EH (cell line): Measurements from ENCODE around the gene DHCR7.

ENCODE experiments used
- DNase-seq: peaks from one replicate; pipeline ENCODE4 v3.0.0-alpha.2; 2015; ENCODE audit warnings: low read depth

The DHCR7 gene, protein sequence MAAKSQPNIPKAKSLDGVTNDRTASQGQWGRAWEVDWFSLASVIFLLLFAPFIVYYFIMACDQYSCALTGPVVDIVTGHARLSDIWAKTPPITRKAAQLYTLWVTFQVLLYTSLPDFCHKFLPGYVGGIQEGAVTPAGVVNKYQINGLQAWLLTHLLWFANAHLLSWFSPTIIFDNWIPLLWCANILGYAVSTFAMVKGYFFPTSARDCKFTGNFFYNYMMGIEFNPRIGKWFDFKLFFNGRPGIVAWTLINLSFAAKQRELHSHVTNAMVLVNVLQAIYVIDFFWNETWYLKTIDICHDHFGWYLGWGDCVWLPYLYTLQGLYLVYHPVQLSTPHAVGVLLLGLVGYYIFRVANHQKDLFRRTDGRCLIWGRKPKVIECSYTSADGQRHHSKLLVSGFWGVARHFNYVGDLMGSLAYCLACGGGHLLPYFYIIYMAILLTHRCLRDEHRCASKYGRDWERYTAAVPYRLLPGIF

DNA sequence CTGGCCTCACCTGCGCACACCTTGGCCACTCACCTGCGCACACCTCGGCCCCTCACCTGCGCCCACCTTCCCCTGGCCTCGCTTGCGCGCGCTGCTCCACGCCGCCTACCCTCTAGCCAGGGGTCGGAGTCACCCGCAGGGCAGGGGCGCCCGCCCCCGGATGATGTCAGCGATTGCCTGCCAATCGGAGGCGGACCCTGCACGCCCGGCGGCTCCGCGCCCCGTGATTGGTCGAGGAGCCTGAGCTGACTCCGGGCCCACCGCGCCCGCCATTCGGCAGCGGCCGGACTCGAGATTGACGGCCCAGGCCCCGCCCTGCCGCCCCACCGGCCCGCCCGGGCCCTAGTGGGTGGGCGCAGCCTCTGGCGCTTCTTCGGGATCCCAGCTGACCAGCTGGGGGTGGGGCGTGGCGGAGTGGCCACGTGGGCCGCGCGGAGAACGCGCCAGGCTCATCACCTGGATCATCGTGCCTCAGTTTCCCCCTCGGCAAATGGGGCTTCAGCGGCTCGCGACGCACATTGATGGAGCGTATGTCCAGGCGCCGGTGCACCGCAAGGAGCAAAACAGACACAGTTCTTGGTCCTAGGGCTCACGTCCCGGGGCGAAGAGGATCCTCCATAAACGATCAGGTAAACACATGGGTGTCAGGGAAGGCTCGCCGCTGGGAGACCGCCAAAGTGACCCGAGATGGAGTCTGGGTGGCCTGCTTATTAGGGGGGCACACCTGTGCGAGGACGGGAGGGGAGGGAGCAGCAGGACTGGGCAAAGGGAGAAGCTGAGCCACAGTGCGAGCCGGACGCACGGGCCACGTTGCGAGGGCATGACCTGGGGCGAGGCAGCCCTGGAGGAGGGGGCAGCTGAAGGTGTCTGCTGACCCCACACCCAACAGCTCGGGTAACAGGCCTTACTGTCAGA, at the start of gene DHCR7:
Gene DHCR7, minus strand, starts transcription at position 137 of the 915 bp plus-strand sequence. CDS start 3,441 bp downstream, outside the sequence.
- DNase-seq: peak; percentile 94

- DNase-seq: no peak
Observed at GRCh38 chr11:71496421-71496820, 48.2 kb upstream of the DHCR7 start.

DNA sequence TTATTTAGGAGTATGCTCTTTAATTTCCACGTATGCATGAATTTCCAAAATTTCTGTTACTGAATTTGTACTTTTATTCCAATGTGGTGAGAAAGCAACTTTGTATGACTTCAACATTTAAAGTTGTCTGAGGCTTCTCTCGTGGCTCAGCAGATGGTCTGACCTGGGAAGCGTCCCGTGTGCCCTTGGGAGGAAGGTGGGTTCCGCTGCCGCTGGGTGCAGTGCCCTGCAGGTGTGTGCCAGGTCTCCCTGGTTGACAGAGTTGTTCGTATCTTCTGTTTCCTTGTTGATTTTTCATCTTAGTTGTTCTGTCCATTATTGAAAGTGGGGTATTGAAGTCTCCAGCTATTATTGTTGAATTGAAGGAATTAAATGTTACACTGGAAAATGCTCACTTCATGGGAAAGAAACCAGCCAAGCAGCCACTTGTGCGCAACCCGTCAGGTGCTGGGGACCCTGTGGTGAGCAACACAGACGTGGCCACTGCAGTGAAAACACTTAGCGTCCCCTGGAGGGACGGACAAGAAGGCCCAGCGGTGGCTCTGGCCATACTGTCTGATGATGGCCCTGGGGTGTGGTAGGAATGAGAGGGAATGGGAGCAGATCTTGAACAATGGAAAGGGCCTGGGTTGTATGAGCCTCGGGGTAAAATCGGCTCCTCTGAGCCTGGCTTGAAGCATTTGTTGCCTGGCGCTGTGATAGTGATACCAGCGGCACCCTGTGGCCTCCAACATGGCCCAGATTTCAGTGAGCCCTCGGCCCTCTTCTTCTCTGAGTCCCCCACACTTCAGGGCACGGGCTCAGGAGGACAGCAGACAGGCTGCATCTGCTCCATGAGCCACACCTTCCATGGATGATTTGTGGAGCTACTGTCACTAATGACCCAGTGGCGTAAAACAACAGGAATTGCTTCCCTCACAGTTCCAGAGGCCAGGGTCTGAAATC, 47.4 kb upstream of the DHCR7 start:
- DNase-seq: no peak

DNA sequence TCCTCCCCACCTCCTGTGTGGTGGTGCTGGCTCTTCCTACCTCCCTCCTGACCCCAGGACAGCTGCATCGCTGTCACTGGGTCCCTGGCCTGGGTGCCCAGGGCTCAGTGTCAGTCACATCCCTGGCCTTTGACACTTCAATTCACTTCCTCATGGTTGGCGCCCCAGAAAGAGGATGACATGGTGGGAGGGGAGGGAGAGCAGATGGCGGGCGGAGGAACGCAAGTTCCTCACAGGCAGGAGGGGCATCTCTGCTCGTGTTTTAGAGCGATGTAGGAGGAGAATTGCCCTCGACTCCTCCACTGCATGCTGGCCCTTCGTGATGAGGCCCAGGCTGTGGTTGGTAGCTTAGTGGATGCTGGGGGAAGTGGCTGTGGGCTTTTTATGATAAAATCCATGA, 43.7 kb upstream of the DHCR7 start:
- DNase-seq: no peak

GRCh38 chr11:71491531-71491930, 43.3 kb upstream of the DHCR7 start:
- no peak for DNase-seq

DNA sequence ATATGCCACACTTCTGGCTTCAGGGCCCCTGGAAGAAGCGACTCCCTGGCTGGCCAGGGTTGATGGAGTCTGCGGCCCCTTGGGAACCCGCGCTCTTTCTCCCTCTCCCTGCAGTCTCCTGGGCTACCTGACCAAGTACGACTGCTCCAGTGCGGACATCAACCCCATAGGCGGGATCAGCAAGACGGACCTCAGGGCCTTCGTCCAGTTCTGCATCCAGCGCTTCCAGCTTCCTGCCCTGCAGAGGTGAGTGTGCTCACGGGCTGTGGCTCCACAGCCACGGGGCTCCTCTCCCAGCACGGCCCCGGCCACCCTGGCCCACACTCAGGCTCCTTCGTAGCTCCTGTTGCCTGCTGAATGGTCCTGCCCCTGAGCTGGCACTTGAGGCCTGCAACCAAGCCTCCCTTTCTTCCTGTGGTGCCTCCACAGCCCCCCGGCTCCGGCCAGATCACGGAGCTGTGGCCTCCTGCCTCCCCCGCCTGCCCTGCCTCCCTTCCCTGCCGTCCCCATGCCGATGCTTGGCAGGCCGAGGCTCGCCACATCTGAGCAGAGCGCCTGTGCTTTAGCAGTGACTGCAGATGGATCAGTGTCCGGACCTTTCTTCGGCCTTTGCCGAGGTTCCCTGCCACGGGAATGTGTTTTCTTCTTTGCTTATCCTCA, 42.7 kb upstream of the DHCR7 start:
- no peak for DNase-seq

DNA sequence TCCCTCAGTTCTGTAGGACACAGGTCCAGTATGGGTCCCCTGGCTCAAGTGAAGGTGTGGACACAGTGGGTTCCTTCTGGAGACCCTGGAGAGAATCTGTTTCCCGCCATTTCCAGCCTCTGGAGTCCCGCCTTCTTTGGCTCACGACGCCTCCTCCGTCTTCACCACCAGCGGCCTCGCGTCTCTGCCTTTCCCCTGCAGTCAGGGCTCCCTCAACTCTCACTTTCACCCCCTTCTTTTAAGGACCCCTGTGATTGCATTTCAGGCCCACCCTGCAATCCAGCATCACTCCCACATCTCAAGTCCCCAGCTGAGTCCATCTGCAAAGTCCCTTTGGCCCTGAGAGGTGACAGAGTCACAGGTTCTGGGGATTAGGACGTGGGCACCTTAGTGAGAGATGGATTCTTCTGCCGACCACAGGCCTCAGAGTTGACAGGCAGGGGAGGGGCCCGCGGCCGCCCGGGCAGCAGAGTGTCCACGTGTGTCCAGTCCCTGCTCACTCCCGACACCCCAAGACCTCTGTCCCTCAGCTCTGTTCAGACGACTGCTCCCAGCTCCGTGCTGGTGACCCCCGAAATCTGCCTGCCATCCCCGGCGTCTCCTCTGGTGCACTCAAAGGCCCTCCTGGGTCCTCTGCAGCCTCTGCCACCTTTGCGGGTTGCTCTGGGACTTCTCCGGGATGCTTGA, 42.0 kb upstream of the DHCR7 start:
- DNase-seq: no peak

DNA sequence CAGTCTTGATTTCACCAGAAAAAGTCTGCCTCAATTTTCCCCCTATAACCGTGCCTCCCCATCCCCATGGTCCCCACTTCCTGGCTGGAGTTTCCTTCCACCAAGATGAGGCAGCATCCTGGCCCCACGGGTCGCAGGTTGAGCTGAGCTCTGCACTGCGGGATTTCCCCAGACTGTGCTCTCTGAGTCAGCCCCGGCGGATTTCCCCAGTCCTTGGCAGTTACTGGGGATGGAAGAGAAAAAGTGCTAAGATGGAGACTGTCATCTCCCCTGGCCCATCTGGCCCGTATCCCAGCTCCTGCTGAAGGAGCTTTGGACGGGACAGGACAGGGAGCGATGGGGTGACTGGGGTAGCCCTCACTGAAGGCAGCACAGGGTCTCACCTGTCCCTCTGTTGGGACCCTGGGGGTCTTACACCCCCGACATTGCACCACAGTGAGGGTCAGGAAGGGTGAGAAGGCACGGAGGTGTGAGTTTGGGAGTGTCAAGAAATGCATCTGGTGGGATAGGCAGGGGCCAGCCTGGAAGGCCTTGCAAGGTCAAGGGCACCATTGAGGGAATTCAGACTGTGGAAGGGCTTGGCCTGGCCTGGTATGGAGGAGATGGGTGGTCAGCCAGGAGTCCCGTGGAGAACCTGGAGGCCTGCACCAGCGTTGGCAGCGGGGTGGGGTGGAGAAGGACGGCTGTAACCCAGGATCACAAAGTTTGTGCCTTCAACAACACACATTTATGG, 41.3 kb upstream of the DHCR7 start:
- peak; percentile 20 for DNase-seq

- no peak for DNase-seq
Observed at GRCh38 chr11:71488681-71489270, 40.6 kb upstream of the DHCR7 start.

GRCh38 chr11:71486320-71486719, 38.1 kb upstream of the DHCR7 start:
- no peak for DNase-seq

DNA sequence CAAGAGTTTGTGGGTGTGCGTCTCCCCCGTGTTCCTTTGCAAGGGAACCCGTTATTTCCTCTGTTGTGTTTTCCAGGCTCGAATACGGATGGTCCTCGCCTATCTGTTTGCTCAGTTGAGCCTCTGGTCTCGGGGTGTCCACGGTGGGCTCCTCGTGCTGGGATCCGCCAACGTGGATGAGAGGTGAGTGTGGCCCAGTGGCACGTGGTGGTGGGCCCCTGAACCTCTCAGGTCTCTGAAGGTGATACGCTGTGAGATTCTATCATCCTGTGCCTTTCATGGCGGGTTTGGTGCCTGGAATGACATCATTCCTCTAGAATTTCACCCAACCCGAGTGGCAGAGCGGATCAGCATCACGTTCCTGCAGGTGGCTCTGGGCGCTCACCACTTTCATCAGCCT, 37.3 kb upstream of the DHCR7 start:
- no peak for DNase-seq

GRCh38 chr11:71485063-71485399, 36.8 kb upstream of the DHCR7 start:
- no peak for DNase-seq

GRCh38 chr11:71484248-71485062, 36.3 kb upstream of the DHCR7 start:
- DNase-seq: no peak

GRCh38 chr11:71483692-71484091, 35.5 kb upstream of the DHCR7 start:
- no peak for DNase-seq

GRCh38 chr11:71482746-71483364, 34.7 kb upstream of the DHCR7 start:
- DNase-seq: no peak

DNA sequence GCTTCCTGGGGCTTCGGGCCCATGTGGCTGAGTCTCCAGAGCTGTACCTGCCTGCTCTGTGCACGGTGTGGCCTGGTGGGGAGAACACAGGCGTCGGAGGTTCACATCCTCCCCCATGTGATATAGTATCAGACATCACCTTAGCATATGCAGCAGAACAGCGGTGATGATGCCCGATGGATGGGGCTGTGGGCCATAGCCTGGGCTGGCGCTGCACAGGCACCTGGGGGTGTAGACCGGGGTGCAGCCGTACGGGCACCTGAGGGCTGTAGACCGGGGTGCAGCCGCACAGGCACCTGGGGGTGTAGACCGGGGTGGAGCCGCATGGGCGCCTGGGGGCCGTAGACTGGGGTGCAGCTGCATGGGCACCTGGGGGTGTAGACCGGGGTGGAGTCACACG, 34.0 kb upstream of the DHCR7 start:
- no peak for DNase-seq

DNA sequence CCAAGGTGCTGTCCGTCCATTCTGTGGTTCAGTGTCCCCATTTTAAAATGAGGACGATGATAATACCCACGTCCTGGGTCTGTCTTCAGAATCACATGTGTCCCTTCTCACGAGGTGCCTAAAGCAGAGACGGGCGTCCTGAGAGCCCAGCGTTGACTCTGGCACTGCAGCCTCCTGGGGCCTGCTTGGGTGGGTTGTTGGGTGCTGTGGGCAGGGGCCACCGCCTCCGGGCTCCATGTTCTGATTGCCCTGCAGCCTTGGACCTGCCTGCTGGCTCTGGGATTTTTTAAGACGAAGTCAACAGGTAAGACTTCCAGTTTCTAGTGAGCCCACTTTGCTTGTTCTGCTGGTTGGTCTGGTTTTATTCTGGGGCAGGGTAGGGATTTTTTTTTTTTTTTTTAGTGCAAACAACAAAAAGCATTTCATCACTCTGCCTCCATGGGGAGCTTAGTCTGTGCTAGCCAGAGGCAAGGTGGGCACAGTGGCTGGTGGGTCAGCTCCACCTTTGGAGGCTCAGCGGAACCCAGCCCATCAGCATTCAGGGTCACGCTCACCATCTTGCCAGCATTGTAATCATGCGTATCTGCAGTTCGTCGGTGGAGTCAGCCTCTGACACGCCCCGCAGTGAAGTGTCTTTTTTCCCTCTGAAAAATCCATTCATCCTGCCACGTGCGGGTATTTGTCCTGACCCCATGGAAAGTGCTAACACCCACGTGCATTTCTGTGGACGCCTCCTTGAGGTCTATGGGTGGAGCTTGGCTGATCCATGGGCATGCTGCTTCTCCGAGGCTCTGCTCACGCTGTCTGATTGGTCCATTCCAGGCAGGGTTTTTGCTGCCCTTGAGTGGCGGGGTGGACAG, 33.1 kb upstream of the DHCR7 start:
- DNase-seq: no peak

- no peak for DNase-seq
Observed at GRCh38 chr11:71478528-71478840, 30.3 kb upstream of the DHCR7 start.
